NCI-H774 (cell line): ENCODE measurements around the gene TTC12.

Experiments
- DNase-seq: peaks from one replicate; lab custom pipeline; 2025; lab: John Stamatoyannopoulos, UW

The TTC12 gene

GRCh38 chr11:113376156-113376555, 61.8 kb downstream of the TTC12 start:
- no peak for DNase-seq

GRCh38 chr11:113377681-113378412, 63.5 kb downstream of the TTC12 start:
- DNase-seq = no peak

DNA sequence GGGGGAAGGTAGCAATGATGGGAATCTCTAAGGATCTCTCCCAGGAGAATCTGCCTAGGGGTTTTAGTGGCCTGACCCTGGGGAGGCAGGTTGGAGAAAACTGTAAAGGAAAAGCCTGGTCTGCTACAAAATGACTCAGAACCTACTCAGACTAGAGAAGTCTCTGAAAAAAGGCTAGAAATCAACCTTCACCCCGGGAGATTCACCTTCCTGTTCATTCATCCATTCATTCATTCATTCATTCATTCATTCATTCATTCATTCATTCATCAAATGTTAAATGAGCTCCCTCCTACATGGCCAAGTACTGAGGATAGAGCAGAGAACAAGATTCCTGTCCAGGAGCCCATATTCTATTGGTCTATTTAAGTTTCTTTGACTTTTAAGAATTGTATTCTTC, 64.3 kb downstream of the TTC12 start:
- no peak for DNase-seq

DNA sequence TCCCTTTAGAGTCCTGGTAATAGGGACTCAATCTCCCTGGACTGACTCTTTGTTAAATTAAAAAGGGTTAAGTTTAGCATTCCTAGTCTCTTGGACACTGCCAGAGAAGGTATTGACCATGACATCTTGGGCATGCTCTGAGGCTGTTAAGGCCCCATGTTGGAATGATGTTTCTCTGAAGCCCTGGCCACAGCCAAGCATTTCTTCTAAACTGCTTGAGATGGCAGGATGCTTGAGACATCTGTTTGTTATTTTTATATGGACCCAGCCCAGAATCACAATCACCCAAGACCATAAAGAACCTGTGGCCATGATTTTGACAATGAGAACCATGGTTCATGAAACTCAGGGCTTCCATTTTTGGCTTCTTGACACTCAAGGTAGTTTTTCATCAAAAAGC, 67.7 kb downstream of the TTC12 start:
- DNase-seq = no peak

DNA sequence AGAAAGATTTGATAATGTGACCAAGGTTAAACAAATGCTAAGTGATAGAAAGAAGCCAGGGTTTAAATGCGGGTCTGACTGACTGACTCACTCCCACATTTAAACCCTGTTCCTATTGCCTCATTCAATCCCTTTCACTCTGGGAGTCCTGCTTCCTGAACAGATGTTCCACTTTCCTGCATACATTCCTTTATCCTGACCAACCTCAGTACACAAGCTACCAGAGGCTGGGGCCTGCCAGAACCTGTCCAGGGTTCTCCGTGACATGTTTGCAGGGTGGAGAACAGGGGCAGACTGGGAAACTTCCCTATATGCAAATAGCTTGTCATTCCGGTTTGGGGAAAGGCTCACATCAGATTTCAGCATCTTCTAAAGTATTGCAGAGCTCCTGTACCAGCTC, 70.2 kb downstream of the TTC12 start:
- no peak for DNase-seq

- no peak for DNase-seq
Measured at GRCh38 chr11:113385749-113386148, 71.4 kb downstream of the TTC12 start.

DNA sequence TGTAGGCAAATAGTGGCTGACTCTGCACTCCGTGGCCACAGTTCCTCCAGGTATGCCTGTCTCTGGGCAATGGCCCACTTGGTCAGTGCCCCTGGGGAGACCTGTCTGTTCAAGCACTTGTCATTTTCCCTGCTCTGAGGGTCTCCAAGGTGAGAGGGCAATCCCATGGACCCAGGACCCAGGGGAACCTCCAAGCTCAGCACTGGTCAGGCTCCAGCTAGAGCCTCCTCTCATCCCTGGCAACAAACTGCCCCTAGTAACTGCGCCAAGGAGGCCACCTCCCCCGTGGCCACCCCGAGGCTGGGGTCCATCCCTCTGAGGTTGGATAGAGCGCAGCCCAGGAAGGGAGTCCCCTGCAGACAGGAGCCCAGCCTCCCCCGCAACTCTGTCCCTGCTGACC, 72.5 kb downstream of the TTC12 start:
- DNase-seq = no peak

DNA sequence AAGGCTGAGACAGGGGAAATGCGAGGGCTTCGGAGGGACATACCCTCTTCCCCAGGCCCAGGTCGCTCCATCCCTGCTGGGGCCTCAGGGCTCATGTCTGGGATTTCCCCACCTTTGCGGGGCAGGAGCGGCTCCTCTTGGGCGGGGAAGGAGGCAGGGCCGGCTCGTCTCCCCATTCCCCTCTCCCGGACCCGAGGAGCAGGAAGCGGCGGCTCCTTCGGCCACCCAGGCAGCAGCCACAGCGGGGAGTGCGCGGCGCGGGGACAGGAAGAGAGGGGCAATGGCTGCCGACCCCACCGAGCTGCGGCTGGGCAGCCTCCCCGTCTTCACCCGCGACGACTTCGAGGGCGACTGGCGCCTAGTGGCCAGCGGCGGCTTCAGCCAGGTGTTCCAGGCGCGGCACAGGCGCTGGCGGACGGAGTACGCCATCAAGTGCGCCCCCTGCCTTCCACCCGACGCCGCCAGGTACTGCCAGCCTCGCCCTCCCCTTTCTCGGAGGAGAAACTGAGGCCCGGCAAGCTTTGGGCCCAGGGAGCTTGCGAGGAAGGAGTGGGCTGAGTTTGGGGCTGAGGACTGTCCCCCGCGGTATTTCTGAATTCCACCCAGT, 73.3 kb downstream of the TTC12 start, which contains the start of gene ANKK1:
Gene ANKK1 (plus strand): TSS at position 175 of the 607 bp plus-strand sequence. CDS start 106 bp downstream, at position 281.
- DNase-seq = peak; percentile 53

GRCh38 chr11:113389272-113389671, 74.9 kb downstream of the TTC12 start:
- DNase-seq = no peak

GRCh38 chr11:113392236-113392921, 78.0 kb downstream of the TTC12 start:
- DNase-seq = no peak

DNA sequence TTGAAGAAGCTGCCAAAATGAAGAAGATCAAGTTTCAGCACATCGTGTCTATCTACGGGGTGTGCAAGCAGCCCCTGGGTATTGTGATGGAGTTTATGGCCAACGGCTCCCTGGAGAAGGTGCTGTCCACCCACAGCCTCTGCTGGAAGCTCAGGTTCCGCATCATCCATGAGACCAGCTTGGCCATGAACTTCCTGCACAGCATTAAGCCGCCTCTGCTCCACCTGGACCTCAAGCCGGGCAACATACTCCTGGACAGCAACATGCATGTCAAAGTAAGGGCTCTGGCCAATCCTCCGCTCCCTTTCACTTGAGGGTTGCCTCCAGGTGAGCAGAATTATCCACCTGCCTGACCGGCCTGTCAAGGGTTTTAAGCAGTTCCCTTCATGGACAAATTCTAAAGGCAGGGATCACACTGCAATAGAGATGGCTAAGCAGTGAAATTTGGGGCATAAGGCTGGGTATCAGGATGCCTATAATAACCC, 79.2 kb downstream of the TTC12 start:
- no peak for DNase-seq

GRCh38 chr11:113394919-113395318, 80.5 kb downstream of the TTC12 start:
- no peak for DNase-seq

DNA sequence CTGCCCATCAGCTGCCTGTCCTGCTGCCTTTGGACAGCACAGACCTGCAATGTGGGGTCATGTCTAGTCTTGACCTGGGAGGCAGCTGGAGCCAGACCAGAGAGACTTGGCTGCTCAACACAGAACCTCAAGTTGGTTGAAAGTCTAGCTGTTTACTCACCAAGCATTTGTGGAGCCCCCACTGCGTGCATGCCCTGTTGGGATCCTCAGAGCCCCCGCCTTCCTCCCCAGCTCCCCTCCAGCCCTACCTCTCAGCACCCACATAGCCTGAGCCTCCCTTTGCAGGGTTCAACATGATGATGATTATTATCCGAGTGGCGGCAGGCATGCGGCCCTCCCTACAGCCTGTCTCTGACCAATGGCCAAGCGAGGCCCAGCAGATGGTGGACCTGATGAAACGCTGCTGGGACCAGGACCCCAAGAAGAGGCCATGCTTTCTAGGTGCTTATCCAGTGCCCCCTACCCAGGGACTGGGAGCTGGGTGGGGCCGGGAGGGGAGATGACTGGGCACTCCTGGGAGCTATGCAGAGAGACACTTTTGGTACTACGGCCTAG, 81.5 kb downstream of the TTC12 start:
- DNase-seq = no peak

DNA sequence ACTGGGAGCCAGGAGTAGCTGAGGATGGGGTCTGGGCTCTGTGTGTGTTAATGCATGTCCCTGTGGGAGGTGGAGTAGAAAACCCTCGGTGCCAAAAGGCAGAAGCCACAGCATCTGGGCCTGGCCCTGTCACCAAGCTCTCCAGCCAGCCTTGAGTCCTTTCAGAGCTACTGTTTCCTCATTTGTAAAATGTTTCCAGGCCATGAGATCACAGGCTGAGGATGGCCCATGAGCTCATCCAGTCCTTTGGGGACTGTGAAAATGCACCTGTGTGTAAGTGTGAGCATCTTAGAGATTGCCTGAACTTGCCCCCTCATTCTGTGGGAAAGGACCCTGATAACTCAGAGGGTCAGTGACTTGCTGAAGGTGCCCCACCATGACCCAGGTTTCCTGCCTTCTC, 82.3 kb downstream of the TTC12 start:
- no peak for DNase-seq

GRCh38 chr11:113397212-113397611, 82.8 kb downstream of the TTC12 start:
- no peak for DNase-seq

DNA sequence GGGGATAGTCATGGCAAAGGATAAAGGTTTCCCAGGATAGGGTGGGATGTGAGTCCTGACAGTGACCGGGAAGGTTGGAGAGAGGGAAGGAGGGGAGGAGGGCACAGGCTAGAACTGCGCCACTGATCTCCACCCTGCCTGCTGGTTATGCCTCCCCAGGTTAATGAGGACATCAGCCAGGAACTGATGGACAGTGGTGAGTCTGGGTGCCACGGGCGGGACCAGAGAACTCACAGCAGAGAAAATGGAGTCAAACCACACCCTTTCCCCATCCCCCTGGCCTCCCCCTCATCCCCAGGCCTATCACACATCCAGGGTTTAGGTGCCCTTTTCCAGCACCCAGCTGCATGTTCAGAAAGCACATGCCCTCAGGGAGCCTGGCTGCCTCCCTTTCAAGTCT, 83.4 kb downstream of the TTC12 start:
- no peak for DNase-seq

DNA sequence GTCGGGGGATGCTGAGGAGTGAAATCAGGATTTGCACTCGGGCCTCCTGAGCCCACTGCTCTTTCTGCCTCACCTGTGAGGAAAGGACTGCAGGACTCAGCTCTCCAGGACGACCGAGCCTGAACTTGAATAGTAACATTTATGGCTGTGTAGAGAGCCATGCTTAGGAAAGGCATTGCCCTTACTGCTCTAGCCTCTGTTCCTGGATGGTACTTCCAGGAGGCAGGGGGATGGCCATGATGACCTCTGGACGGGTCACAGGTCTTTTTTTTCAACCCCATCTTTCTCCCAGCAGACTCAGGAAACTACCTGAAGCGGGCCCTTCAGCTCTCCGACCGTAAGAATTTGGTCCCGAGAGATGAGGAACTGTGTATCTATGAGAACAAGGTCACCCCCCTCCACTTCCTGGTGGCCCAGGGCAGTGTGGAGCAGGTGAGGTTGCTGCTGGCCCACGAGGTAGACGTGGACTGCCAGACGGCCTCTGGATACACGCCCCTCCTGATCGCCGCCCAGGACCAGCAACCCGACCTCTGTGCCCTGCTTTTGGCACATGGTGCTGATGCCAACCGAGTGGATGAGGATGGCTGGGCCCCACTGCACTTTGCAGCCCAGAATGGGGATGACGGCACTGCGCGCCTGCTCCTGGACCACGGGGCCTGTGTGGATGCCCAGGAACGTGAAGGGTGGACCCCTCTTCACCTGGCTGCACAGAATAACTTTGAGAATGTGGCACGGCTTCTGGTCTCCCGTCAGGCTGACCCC, 84.5 kb downstream of the TTC12 start:
- DNase-seq = no peak

- no peak for DNase-seq
Measured at GRCh38 chr11:113400631-113401230, 86.3 kb downstream of the TTC12 start.

DNA sequence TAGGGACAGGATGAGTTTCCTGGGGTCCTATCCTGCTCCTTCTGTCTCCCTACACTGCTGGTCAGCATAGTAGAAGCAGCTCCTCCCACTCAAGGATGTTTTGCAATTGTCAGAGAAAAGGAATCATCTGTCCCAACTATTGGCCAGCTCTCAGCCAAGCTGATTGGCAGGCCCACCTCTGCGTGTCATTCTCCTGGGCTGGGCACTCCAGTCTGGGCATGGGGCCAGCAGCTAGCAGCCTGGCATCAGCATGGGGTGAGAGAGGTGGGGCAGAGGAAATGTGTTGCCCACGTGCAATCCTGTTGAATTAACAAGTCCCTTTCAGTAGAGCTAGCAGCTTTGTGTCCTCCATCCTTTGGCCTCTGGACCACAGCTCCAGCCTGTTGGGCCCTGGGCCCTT, 87.3 kb downstream of the TTC12 start:
- peak; percentile 95 for DNase-seq

DNA sequence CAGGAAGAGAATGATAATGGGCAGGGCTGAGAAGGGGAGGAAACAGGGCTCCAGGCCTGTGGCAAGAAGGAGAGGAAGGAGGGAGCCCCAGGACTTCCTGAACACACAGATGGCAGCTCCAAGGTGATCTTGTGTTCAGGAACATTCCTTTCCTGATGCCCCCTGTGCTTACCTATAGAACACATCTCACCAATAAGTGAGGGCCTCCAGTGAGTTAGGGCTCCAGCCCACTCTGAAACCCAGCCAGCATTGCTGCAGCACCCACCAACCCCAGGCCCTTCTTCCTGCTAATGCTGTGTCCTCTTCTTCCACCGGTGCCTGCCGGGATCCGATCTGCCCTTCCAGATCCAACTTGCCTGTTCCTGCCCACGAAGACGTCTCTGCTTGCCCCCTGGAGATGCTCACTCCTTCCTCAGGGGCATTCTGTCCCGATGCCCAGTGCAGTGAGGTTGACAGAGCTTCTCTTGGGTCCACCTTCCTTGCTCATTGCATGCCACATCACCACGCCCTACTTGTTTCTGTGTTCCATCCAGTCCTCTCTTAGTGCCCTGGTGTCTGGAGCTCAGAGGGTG, 90.6 kb downstream of the TTC12 start:
- no peak for DNase-seq
